DND-41 (cell line): ENCODE measurements around the gene PYGO2.

ENCODE experiments used
- ATAC-seq: fragments of 200-7000 bp; cut with Tn5 transposase; 3 replicates; pipeline ENCODE4 v1.9.1; 2021; ENCODE audit warnings: low read depth; ENCODE audit not compliant: insufficient read depth
- DNase-seq: peaks from one replicate; pipeline ENCODE4 v3.0.0-alpha.2; 2020
- H2AFZ ChIP-seq: 2 replicates; pipeline ENCODE4 v1.6.0; 2012; ENCODE audit warnings: low read depth, low read length
- H3K27ac ChIP-seq: 2 replicates; pipeline ENCODE4 v1.5.1; 2012; ENCODE audit warnings: low read length, inconsistent platforms
- H3K27me3 ChIP-seq: fragments of 200-600 bp; sonication (generic); 2 replicates; pipeline ENCODE4 v1.6.0; 2012; ENCODE audit warnings: low read length, mild to moderate bottlenecking, inconsistent platforms; ENCODE audit not compliant: insufficient read depth, poor library complexity
- H3K36me3 ChIP-seq: 2 replicates; pipeline ENCODE4 v1.5.1; 2012; ENCODE audit warnings: low read length, inconsistent platforms; ENCODE audit not compliant: insufficient read depth
- H3K4me1 ChIP-seq: 2 replicates; pipeline ENCODE4 v1.5.1; 2012; ENCODE audit warnings: mild to moderate bottlenecking, low read length; ENCODE audit not compliant: insufficient read depth
- H3K4me2 ChIP-seq: 2 replicates; pipeline ENCODE4 v1.6.0; 2012; ENCODE audit warnings: mild to moderate bottlenecking, moderate library complexity, low read length, inconsistent platforms; ENCODE audit not compliant: insufficient read depth
- H3K4me3 ChIP-seq, 2 experiments: fragments of 200-600 bp in 1 of 2; shearing (Covaris generic) in 1 of 2; 2 replicates each; pipeline ENCODE4 v1.5.1; 2012 to 2016; ENCODE audit warnings: inconsistent platforms in 2 of 2, low read length in 2 of 2, mild to moderate bottlenecking in 2 of 2, low read depth in 1 of 2, moderate library complexity in 1 of 2
- H3K79me2 ChIP-seq: 2 replicates; pipeline ENCODE4 v1.6.0; 2012; ENCODE audit warnings: low read length, inconsistent platforms; ENCODE audit not compliant: insufficient read depth
- H3K9ac ChIP-seq: 2 replicates; pipeline ENCODE4 v1.6.0; 2012; ENCODE audit warnings: low read depth, mild to moderate bottlenecking, inconsistent platforms, low read length, moderate library complexity
- H3K9me3 ChIP-seq: 2 replicates; pipeline ENCODE4 v1.5.1; 2012; ENCODE audit warnings: low read length, moderate library complexity, mild to moderate bottlenecking, inconsistent platforms; ENCODE audit not compliant: insufficient read depth, severe bottlenecking
- H4K20me1 ChIP-seq: 2 replicates; pipeline ENCODE4 v1.6.0; 2012; ENCODE audit warnings: low read length; ENCODE audit not compliant: insufficient read depth
- EZH2 ChIP-seq: IDR thresholded peaks from 3 replicates; pipeline ENCODE4 v1.6.1; 2012; ENCODE audit warnings: borderline replicate concordance, low read depth, mild to moderate bottlenecking, moderate library complexity, low read length, inconsistent platforms; ENCODE audit not compliant: severe bottlenecking
- TF ChIP-seq, protein P1 (sequence below): IDR thresholded peaks from 2 replicates; pipeline ENCODE4 v1.5.1; 2012; ENCODE audit warnings: borderline replicate concordance, low read length, moderate library complexity, mild to moderate bottlenecking; ENCODE audit not compliant: poor library complexity, severe bottlenecking; ENCODE audit errors: extremely low read depth

The PYGO2 gene

DNA sequence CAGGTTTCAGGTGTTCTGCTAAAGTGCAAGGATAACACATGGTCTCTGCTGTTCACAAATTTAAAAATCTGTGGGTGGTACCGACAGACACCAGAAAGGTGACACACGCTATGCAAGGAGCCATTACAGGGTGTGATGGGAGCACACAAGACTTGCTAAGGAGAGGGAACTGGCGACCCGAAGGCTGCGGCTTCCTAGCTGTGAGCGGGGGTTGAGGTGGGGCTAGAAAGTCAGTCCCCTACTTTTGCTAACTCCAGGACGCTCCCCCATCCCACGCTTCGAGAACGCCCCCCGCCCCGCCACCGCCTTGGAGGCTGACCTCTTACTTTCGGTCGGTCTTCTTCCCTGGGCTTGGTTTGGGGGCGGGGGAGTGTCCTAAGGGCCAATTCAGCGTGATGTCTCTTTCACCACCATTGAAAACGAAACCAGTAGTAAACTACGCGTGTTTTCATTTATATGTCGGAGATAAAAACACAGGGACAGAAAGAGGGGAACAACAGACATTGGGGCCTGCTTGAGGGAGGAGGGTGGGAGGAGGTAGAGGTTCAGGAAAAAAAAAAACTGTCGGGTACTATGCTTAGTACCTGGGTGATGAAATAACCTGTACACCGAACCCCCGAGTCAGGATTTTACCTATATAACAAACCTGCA lies 14.0 kb upstream of the PYGO2 start:
- H3K36me3 ChIP-seq: peaks cover 57% of the 10 kb centered on the region
- H3K9ac ChIP-seq: peak overlapping the region; percentile 91
- peak overlapping the region; percentile 92 for H3K4me2 ChIP-seq
- peak overlapping the region; percentile 62 for H2AFZ ChIP-seq
- peak overlapping the region; percentile 92 for H3K27ac ChIP-seq
- peaks cover 62% of the 10 kb centered on the region for H3K4me1 ChIP-seq
- H3K9me3 ChIP-seq: no peaks in the 10 kb centered on the region
- peak overlapping the region; percentile 79 to 82 for H3K4me3 ChIP-seq
- peak; percentile 49 for DNase-seq
- peaks cover 77% of the 10 kb centered on the region for H3K79me2 ChIP-seq
- H4K20me1 ChIP-seq: peaks cover 51% of the 10 kb centered on the region
- TF ChIP-seq, protein P1, sequence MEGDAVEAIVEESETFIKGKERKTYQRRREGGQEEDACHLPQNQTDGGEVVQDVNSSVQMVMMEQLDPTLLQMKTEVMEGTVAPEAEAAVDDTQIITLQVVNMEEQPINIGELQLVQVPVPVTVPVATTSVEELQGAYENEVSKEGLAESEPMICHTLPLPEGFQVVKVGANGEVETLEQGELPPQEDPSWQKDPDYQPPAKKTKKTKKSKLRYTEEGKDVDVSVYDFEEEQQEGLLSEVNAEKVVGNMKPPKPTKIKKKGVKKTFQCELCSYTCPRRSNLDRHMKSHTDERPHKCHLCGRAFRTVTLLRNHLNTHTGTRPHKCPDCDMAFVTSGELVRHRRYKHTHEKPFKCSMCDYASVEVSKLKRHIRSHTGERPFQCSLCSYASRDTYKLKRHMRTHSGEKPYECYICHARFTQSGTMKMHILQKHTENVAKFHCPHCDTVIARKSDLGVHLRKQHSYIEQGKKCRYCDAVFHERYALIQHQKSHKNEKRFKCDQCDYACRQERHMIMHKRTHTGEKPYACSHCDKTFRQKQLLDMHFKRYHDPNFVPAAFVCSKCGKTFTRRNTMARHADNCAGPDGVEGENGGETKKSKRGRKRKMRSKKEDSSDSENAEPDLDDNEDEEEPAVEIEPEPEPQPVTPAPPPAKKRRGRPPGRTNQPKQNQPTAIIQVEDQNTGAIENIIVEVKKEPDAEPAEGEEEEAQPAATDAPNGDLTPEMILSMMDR: no peak
- no peak for TF ChIP-seq EZH2
- H3K27me3 ChIP-seq: no peaks in the 10 kb centered on the region
- no peak for ATAC-seq

DNA sequence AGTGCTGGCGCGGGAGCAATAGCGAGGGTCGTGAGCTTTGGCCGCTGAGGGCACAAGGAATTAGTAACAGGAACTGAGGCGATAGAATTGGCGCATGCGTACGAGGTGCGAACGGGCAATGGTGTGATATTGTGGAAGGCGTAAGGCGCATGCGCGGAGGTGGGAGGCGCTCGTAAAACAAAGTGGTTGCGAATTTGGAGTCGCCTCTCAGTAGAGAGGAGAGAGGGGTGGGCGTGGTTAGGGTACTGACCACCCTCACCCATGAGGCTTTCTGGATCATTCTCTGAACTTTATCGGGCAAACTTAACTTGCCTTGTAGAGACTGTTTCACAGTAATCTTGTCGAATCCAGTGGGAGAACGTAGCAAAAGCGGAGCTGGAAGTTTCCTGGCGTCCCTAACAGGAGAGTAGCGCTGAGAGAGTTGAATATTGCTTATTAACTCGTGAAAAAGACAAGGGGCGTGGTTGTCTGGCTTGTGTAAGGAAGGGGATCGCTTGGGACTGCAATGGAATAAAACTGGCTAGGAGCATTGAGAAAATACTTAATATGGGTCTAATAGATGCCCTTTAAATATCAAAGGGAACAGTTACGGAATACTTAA lies 13.3 kb upstream of the PYGO2 start:
- Histone ChIP-seq H3K4me1 (peaks cover 63% of the 10 kb centered on the region), H3K4me2 (peak overlapping the region; percentile 92), H2AFZ (peak overlapping the region; percentile 67), H3K79me2 (peaks cover 84% of the 10 kb centered on the region), H3K9ac (peak overlapping the region; percentile 91), H3K27me3 (no peaks in the 10 kb centered on the region), H3K9me3 (no peaks in the 10 kb centered on the region), H4K20me1 (peaks cover 53% of the 10 kb centered on the region), H3K36me3 (peaks cover 51% of the 10 kb centered on the region), H3K27ac (peak overlapping the region; percentile 92), H3K4me3 (peak overlapping the region; percentile 79 to 82)
- TF ChIP-seq, protein P1: no peak
- TF ChIP-seq EZH2: no peak
- ATAC-seq: peak; percentile 51
- DNase-seq: peak; percentile 93

- TF ChIP-seq EZH2: no peak
- TF ChIP-seq, protein P1: no peak
- peak within 1 kb of the TSS; percentile 91 for H3K9ac ChIP-seq
- DNase-seq: peak; percentile 99
- H3K27me3 ChIP-seq: no peaks in the 10 kb centered on the region
- peak within 1 kb of the TSS; percentile 88 for H2AFZ ChIP-seq
- peak within 1 kb of the TSS; percentile 79 to 93 for H3K4me3 ChIP-seq
- H3K4me2 ChIP-seq: peak within 1 kb of the TSS; percentile 92
- ATAC-seq: peak; percentile 91
- H3K36me3 ChIP-seq: peaks cover 50% of the 10 kb centered on the region
- peak within 1 kb of the TSS; percentile 98 for H3K27ac ChIP-seq
- peaks cover 60% of the 10 kb centered on the region for H3K4me1 ChIP-seq
- peaks cover 54% of the 10 kb centered on the region for H4K20me1 ChIP-seq
- H3K79me2 ChIP-seq: peaks cover 85% of the 10 kb centered on the region
- no peaks in the 10 kb centered on the region for H3K9me3 ChIP-seq
Observed at GRCh38 chr1:154974102-154974807, 12.7 kb upstream of the PYGO2 start, which contains the start of gene CKS1B. Gene CKS1B (plus strand): TSS chr1:154974681. CDS start chr1:154974746, 65 bp downstream.
